Peyer's patch (tissue), 4 donors: ENCODE results near the gene CHPT1.

Experiments
- CTCF ChIP-seq, 6 experiments: fragments of 450-650 bp in 4 of 6; fragments of 200-600 bp in 2 of 6; sonication (generic) in 1 of 6; IDR thresholded peaks; one replicate each; pipeline ENCODE4 v1.5.1; 2017 to 2019; ENCODE audit warnings: antibody characterized with exemption in 6 of 6, mild to moderate bottlenecking in 3 of 6, moderate library complexity in 1 of 6
- POLR2A ChIP-seq, 2 donors: fragments of 450-650 bp; IDR thresholded peaks; one replicate each; pipeline ENCODE4 v1.5.1; 2017; ENCODE audit warnings: antibody characterized with exemption in 2 of 2, mild to moderate bottlenecking in 2 of 2, moderate library complexity in 2 of 2

- TF ChIP-seq POLR2A (IDR thresholded peaks at IDR 0.05) = no peak
- no peak for TF ChIP-seq CTCF (IDR thresholded peaks at IDR 0.05)
Measured at GRCh38 chr12:101680647-101681046, 16.8 kb upstream of the CHPT1 start.
